GM12801 (cell line): Measurements from ENCODE around the gene ITSN1.

Experiments
- TF ChIP-seq, protein P1 (sequence below): IDR thresholded peaks from one replicate; pipeline ENCODE4 v1.5.1; 2011; ENCODE audit warnings: control low read depth; ENCODE audit not compliant: insufficient read length; ENCODE audit errors: extremely low read depth

Gene ITSN1

GRCh38 chr21:33839806-33840205 is 197.5 kb downstream of the ITSN1 start:
- TF ChIP-seq, protein P1, sequence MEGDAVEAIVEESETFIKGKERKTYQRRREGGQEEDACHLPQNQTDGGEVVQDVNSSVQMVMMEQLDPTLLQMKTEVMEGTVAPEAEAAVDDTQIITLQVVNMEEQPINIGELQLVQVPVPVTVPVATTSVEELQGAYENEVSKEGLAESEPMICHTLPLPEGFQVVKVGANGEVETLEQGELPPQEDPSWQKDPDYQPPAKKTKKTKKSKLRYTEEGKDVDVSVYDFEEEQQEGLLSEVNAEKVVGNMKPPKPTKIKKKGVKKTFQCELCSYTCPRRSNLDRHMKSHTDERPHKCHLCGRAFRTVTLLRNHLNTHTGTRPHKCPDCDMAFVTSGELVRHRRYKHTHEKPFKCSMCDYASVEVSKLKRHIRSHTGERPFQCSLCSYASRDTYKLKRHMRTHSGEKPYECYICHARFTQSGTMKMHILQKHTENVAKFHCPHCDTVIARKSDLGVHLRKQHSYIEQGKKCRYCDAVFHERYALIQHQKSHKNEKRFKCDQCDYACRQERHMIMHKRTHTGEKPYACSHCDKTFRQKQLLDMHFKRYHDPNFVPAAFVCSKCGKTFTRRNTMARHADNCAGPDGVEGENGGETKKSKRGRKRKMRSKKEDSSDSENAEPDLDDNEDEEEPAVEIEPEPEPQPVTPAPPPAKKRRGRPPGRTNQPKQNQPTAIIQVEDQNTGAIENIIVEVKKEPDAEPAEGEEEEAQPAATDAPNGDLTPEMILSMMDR = no peak

GRCh38 chr21:33840771-33841170 is 198.5 kb downstream of the ITSN1 start:
- TF ChIP-seq, protein P1 = no peak

- TF ChIP-seq, protein P1 = no peak
These were observed 199.3 kb downstream of the ITSN1 start for GRCh38 chr21:33841561-33841960.

GRCh38 chr21:33843216-33843615 is 200.9 kb downstream of the ITSN1 start:
- TF ChIP-seq, protein P1 = no peak

- TF ChIP-seq, protein P1 = no peak
These were observed 202.0 kb downstream of the ITSN1 start for GRCh38 chr21:33844104-33844889.

- TF ChIP-seq, protein P1 = no peak
These were observed 202.5 kb downstream of the ITSN1 start for GRCh38 chr21:33844890-33845205.

- TF ChIP-seq, protein P1 = no peak
These were observed 203.8 kb downstream of the ITSN1 start for GRCh38 chr21:33846141-33846540.
